NCI-H2107 treated with DMSO at 0.1 percent for 48 hours (cell line): Measurements from ENCODE around the gene ZNF143.
A peak's percentile ranks its signal among the peaks of the same experiment; 100 is the strongest.
"Not testable (repeated sequence)": the region's sequence is repeated elsewhere in the genome, so short reads cannot be mapped to it uniquely, and the experiment has no call there.

Experiments used
- DNase-seq: peaks from one replicate; lab custom pipeline; 2025; ENCODE audit not compliant: unreplicated experiment; lab: John Stamatoyannopoulos, UW

ZNF143 gene

GRCh38 chr11:9460322-9461062 is at the start of gene ZNF143:
Gene ZNF143 (plus strand): TSS chr11:9461012. CDS start chr11:9471309, 10,297 bp downstream.
- peak; percentile 100 for DNase-seq

- DNase-seq, result no peak
Observed at GRCh38 chr11:9428706-9429105, 32.1 kb upstream of the ZNF143 start.

DNA sequence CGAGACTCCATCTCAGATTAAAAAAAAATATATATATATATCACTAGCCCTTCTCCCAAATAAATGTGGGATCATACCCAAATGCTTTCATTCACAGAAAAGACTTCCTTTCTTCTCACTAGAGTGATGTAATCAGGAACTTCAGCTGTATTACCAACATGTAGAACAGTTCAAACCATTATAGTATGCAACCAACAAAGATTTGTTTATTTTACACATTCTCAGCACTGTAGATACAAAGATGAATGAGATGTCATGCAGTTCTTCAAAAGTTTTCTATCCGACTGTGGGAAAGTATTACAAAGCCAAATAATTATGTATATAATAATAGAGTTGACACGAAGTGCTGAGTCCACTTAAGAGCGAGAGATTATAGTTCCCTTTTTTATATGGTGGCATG is 22.2 kb upstream of the ZNF143 start:
- DNase-seq, result no peak

DNA sequence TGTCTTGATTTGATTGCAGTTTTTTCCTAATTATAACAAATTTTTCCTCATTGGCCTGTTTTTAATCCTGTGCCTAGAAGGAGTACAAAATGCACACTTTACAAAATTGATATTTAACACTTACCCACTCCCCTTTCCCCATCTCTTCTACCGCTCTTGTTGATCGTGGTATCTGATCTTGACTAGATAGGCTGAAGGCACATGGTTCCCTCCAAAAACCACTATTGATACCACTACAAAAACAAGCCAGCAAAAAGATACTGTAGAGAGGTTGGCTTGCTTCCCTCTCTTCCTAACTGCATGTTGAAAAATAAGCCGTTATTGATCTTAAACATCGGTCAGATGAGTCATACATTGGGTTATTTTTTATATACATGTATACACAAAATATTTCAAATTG is 14.6 kb upstream of the ZNF143 start:
- no peak for DNase-seq

DNA sequence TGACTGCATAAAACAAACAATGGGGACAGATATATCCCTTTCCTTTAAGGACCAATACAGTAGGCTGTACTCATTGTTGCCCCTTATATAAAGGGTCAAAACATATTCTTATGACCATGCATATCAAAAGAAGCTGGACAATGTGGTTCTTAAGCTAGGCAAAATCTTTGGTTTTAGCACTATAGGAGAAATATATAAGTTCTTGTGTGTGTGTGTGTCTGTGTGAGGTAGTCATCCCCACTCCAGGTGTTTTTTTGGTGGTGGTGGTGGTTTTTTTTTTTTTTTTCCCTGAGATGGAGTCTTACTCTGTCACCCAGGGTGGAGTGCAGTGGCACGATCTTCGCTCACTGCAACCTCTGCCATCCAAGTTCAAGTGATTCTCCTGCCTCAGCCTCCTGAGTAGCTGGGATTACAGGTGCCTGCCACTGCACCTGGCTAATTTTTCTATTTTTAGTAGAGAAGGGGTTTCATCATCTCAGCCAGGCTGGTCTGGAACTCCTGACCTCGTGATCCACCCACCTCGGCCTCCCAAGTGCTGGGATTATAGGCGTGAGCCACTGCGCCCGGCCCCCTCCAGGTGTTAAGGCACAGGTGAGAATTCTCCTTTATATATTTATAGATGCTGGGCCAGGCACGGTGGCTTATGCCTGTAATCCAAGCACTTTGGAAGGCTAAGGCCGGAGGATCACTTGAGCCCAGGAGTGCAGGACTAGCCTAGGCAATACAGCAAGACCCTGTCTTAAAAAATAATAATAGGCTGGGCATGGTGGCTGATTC is 12.0 kb upstream of the ZNF143 start:
- DNase-seq, result no peak

- DNase-seq, result not testable (repeated sequence)
Observed at GRCh38 chr11:9452023-9452422, 8.8 kb upstream of the ZNF143 start.

DNA sequence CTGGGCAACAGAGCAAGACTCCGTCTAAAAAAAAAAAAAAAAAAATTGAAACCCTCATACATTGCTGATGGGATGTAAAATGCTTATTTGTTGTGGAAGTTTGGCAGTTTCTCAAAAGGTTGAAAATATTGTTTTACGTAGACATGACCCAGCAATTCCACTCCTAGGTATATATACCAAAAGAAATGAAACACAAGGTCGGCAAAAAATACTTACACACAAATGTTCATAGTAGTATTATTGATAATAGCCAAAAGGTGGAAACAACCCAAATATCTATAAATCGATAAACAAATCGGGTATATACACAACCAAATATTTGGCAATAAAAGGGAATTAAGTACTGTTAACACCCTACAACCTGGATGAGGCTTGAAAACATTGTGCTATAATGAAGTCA is 5.1 kb upstream of the ZNF143 start:
- DNase-seq, result no peak

DNA sequence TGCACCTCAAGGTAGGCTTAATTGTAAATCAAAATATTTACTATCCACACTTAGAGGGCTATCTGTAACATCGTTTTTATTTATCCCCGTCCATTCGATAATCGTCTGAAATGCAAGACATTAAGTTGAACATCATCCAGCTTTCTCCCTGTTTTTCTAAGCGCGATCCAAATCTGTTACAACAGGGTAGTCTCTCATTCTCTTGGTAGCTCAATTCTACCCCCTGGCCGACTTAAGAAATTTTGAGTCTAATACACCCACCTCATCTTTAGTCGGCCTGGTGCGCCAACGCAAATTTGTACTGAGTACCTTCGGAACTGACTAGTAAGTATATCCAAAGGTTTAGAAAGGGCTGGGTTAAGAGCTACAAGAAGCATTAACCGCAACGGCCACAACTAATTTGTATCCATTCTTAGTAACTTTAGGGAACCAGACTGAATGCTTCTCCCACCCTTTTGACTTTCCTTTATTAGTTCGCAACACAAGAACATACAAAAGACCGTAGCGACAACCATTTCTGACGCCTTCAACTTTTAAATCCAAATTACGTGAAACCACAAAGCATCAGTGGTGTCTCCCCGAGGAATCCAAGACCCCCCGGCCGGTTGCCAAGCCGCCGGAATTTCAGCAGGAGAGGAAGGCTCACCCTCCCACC is 1.0 kb upstream of the ZNF143 start:
- peak; percentile 63 for DNase-seq

- DNase-seq, result peak; percentile 56
Observed at GRCh38 chr11:9461063-9461759, 399 bp downstream of the ZNF143 start.

GRCh38 chr11:9461760-9462134 is 935 bp downstream of the ZNF143 start:
- DNase-seq, result no peak

DNA sequence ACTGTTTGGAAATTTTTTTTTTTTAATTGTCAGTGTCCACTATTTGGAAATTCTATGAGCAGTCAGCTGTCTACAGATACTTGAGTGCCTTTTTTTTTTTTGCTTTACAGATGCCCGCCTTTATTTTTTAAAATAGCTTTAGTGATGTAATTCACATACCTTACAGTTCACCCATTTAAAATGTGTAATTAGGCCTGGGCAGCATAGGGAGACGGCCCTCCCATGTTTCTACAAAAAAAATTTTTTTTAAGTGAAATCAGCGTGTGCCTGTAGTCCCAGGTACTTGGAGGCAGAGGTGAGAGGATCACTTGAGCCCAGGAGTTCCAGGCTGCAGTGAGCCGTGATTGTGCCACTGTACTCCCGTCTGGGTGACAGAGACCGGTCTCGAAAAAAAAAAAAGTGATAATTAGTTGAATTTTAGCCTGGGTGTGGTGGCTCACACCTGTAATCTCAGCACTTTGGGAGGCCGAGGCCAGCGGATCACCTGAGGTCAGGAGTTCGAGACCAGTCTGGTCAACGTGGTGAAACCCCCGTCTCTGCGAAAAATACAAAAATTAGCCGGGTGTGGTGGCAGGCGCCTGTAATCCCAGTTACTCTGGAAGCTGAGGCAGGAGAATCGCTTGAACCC is 1.5 kb downstream of the ZNF143 start:
- DNase-seq, result no peak

DNA sequence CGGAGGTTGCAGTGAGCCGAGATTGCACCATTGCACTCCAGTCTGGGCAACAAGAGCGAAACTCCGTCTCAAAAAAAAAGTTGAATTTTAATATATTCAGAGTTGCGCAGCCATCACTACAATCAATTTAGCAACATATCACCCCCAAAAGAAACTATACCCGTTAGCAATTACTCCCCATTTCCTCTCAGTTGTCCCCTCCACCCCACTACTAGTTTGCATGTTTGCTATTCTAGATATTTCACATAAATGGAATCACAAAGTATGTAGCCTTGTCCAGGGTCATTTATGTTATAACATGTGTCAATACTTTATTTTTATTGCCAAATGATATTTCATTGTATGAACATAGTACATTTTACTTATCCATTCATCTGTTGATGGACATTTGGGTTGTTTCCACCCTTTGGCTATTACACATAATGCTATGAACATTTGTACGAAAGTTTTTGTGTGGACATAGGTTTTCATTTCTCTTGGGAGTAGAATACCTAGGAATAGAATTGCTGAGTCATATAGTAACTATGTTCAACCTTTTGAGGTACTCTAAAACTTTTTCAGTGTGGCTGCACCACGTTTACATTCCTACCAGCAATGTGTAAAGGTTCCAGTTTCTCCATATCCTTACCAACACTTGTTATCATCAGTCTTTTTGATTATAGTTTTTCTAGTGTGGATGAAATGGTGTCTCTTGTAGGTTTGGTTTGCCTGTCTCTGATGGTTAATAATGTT is 2.2 kb downstream of the ZNF143 start:
- DNase-seq, result no peak

DNA sequence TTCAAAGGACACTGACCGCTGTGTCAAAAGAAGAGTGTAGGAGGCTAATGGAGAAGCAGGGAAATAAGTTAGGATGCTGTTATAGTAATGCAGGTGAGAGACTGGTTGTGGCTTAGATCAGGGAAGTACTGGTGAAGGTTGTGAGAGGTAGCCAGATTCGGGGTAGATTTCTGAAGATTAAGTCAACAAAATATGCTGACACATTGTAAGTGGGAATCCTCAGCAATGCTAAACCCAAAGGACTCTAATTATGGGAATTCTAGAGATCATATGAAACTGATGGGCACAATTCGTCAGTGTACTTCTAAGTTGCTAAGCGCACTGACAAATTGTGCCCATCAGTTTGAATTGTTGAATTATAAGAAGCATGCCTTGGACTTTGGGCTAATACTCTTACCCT is 10.0 kb downstream of the ZNF143 start:
- DNase-seq, result no peak

DNA sequence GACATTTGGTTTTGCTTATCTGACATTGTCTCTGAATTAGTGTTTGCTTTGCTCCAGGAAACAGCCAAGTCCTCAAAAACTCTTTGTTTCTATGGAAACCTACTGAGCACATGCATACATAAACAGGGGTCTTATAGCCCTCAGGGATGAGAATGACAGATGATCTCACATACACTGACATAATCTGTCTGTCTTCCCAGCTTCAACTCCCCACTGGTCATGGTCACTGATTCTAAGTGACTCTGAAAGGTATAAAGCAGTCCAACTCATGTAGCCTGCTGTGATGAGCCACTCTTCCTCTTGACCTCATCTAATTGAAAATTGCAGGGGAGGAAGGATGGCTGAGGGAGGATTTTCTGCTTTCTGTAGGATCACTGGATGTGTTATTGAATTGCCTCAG is 12.6 kb downstream of the ZNF143 start:
- no peak for DNase-seq

- no peak for DNase-seq
Observed at GRCh38 chr11:9479899-9480298, 19.1 kb downstream of the ZNF143 start.

GRCh38 chr11:9489080-9489765 is 28.4 kb downstream of the ZNF143 start:
- no peak for DNase-seq

DNA sequence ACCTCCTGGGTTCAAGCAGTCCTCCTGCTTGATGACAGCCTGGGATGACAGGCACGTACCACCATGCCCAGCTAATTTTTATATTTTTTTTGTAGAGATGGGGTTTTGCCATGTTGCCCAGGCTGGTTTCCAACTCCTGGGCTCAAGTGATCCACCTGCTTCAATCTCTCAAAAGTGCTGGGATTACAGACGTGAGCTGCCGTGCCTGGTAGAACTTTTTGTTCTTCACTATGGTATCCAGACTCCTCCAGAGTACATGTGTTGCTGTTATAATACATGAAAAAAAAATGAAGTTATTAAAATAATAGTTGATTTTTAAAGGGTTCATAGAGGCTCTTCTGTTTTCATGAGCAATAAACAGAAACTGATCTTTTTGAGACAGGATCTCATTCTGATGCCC is 29.6 kb downstream of the ZNF143 start:
- no peak for DNase-seq

- no peak for DNase-seq
Observed at GRCh38 chr11:9493492-9493891, 32.7 kb downstream of the ZNF143 start.

- no peak for DNase-seq
Observed at GRCh38 chr11:9494316-9494715, 33.5 kb downstream of the ZNF143 start.
